Heart left ventricle (tissue), 13 donors: ENCODE data around the gene GARS1.

Experiments used
- CTCF ChIP-seq, 12 donors: fragments of 200-600 bp; sonication (generic) in 4 of 12; IDR thresholded peaks; one replicate each; pipeline versions ENCODE4 v1.5.0 to v1.8.0; 2018 to 2022; ENCODE audit warnings: antibody characterized with exemption in 12 of 12, mild to moderate bottlenecking in 5 of 12
- POLR2A ChIP-seq, 2 donors: fragments of 450-650 bp; IDR thresholded peaks; one replicate each; pipeline ENCODE4 v1.6.1; 2017; ENCODE audit warnings: antibody characterized with exemption in 2 of 2, mild to moderate bottlenecking in 2 of 2, moderate library complexity in 2 of 2
- donor health status: ischemic (EF 13 %, LVEDD 7.1; RV severe dilation, severe dysfunction).
- donor health status: DM: no; HTN: yes; CAD: no.
- donor health status: DM: no; HTN: no; CAD: no.
- donor health status: ischemic (EF 25% LVEDD 6.9; RV normal size, moderate dysfunction).
- donor health status: ischemic (EF 25% LVEDD 5.7; RV mildly dilated, moderate dysfunction).
- donor health status: ischemic (EF 35%, LVEDD 5.7; RV mildly dilated, moderate dysfunction).
- donor health status: nonischemic (EF 11% LVEDD 7.7; RV severe dilation, severe dysfunction).
- donor health status: DM: yes; HTN: yes; CAD: no.
- donor health status: PGD.
- donor health status: ischemic (EF 29% LVEDD 5.4; RV normal size, mild dysfunction).
- donor health status: nonischemic (EF 23%, LVEDD 6.1; RV moderate dilation, normal function).

- TF ChIP-seq POLR2A (IDR thresholded peaks at IDR 0.05): no peak
- no peak for TF ChIP-seq CTCF (IDR thresholded peaks at IDR 0.05)
These were observed 55.7 kb downstream of the GARS1 start for GRCh38 chr7:30650421-30650808.
